Lower leg skin (tissue), 3 donors: ENCODE measurements around the gene ABLIM1.

Experiments used
- POLR2A ChIP-seq, 2 donors: fragments of 450-650 bp; IDR thresholded peaks; one replicate each; pipeline ENCODE4 v1.6.1; 2016 to 2017; ENCODE audit warnings: antibody characterized with exemption in 2 of 2, mild to moderate bottlenecking in 1 of 2, moderate library complexity in 1 of 2
- TF ChIP-seq, protein P1 (sequence below), 3 donors: fragments of 450-650 bp; IDR thresholded peaks; one replicate each; pipeline ENCODE4 v1.5.1; 2016; ENCODE audit warnings: antibody characterized with exemption in 3 of 3, mild to moderate bottlenecking in 3 of 3, moderate library complexity in 2 of 3

- TF ChIP-seq, protein P1, sequence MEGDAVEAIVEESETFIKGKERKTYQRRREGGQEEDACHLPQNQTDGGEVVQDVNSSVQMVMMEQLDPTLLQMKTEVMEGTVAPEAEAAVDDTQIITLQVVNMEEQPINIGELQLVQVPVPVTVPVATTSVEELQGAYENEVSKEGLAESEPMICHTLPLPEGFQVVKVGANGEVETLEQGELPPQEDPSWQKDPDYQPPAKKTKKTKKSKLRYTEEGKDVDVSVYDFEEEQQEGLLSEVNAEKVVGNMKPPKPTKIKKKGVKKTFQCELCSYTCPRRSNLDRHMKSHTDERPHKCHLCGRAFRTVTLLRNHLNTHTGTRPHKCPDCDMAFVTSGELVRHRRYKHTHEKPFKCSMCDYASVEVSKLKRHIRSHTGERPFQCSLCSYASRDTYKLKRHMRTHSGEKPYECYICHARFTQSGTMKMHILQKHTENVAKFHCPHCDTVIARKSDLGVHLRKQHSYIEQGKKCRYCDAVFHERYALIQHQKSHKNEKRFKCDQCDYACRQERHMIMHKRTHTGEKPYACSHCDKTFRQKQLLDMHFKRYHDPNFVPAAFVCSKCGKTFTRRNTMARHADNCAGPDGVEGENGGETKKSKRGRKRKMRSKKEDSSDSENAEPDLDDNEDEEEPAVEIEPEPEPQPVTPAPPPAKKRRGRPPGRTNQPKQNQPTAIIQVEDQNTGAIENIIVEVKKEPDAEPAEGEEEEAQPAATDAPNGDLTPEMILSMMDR (IDR thresholded peaks at IDR 0.05): no peak
- no peak for TF ChIP-seq POLR2A (IDR thresholded peaks at IDR 0.05)
Observed at GRCh38 chr10:114406455-114406854, 251.6 kb downstream of the ABLIM1 start.
